B cell (primary cell): ENCODE results near the gene CADM1.

Experiments used
- CTCF ChIP-seq: fragments of 200-600 bp; IDR thresholded peaks from one replicate; pipeline ENCODE4 v1.8.0; 2022; ENCODE audit warnings: antibody characterized with exemption, mild to moderate bottlenecking
- EZH2 ChIP-seq: IDR thresholded peaks from 2 replicates; pipeline ENCODE4 v1.6.1; 2012; ENCODE audit warnings: borderline replicate concordance, low read depth, mild to moderate bottlenecking, moderate library complexity, low read length; ENCODE audit not compliant: insufficient read depth, poor library complexity, severe bottlenecking

- TF ChIP-seq CTCF (no peak), EZH2 (no peak)
Observed at GRCh38 chr11:115247361-115247760, 256.9 kb downstream of the CADM1 start.
